HuH-7 (cell line): ENCODE measurements around the gene BBOX1.
"Not testable (repeated sequence)": the region's sequence is repeated elsewhere in the genome, so short reads cannot be mapped to it uniquely, and the experiment has no call there.

Experiments
- DNase-seq: peaks from one replicate; pipeline ENCODE4 v3.0.0; 2011; ENCODE audit warnings: low spot score

The BBOX1 gene

DNA sequence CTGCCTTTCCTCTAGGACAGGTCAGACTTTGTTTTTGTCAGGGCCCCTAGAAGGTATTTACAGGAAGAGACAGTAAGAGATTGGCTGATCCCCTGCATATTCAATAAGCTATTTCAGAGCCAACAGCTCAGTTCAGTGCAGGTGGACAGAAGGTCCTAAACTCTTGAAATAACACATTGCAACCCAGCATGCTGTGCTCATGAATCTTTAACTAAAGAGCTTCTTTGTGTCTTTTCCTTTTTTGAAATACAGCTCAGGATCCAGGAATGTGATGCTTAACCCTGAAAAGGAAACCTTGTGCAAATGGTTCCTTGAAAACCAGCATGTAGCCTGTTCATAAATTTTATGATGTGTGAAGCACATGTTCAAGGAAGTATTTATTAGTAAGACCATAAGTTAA lies 43.9 kb downstream of the BBOX1 start:
- DNase-seq: no peak

DNA sequence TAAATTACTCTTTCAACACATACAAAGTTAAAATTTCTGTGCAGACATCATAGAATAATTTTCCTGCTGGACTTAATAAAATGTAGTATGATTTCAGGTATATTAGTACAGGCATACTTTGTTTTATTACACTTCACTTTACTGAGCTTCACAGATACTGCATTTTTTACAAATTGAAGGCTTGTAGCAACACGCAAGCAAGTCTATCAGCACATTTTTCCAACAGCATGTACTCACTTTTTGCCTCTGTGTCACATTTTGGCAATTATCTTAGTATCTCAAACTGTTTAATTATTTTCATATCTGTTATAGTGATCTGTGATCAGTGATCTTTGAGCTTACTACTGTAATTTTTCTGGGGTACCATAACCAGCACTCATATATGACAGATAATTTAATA lies 44.5 kb downstream of the BBOX1 start:
- DNase-seq: no peak

DNA sequence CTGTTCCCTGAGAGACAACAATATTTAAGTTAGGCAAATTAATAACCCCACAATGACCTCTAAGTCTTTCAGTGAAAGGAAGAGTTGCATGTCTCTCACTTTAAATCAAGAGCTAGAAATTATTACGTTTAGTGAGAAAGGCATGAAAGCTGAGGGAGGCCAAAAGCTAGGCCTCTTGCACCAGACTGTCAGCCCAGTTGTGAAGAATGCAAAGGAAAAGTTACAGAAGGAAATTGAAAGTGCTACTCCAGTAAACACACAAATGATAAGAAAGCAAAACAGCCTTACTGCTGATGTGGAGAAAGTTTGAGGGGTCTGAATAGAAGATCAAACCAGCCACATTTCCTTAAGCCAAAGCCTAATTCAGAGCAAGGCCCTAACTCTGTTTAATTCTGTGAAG lies 45.0 kb downstream of the BBOX1 start:
- DNase-seq: no peak

DNA sequence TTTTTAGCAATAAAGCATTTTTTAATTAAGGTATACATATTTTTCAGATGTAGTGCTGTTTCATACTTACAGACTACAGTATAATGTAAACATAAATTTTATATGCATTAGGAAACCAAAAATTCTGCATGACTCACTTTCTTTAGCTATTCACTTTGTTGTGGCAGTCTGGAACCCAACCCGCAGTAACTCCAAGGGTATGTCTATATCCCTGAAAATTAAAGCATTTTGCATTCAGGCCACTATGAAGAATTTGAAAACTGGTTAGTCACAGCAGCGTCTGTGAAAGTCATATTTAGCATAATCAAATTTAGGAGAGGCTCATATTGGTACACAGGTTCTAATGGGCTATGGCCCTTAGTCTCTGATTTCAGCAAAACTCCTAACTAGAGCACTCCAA lies 46.8 kb downstream of the BBOX1 start:
- no peak for DNase-seq

DNA sequence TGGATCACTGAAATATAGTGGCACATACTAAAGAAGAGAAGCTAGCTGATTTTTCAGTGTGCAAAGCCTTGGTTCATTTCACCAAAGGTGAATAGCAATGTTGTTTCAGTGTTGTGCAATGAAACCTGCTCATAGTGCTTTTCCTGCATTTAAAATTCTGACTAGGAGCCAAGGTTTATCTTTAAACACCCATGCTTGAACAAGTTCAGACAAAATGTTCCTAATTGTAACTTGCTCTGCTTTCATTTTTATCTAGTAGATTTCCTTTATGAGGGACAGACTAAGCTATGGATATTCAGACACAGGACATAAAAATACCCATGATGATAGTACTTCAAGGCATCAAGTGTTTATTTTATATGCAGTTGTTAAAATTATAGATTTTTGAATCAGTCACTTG lies 47.7 kb downstream of the BBOX1 start:
- no peak for DNase-seq

DNA sequence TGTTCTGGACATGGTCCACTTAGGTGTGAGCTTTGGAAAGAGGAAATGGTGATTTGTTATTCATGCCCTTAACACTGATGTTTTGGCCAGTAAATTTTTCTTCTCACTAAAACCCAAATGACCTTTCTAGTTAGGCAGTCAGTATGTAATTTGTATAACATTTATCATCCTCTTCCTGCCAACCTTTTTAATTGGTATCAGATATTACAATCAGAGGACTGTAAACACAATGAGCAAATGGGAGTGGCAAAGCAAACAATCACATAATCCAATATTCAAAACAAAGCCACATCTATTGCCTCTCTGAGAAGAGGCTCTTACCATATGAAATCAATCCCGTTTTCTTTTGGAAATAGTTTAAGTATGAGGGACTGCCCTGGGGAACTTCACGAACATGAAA lies 49.1 kb downstream of the BBOX1 start:
- no peak for DNase-seq

DNA sequence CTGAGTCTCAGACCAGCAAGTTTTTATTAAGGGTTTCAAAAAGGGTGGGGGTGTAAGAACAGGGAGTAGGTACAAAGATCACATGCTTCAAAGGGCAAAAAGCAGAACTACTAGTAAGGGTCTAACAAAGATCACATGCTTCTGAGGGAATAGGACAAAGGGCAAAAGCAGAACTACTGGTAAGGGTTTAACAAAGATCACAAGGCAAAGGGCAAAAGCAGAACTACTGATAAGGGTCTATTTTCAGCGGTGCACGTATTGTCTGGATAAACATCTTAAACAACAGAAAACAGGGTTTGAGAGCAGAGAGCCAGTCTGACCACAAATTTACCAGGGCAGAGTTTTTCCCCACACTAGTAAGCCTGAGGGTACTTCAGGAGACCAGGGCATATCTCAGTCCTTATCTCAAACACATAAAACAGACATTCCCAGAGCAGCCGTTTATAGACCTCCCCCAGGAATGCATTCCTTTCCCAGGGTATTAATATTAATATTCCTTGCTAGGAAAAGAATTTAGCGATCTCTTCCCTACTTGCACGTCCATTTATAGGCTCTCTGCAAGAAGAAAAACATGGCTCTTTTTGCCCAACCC lies 49.8 kb downstream of the BBOX1 start:
- not testable (repeated sequence) for DNase-seq

DNA sequence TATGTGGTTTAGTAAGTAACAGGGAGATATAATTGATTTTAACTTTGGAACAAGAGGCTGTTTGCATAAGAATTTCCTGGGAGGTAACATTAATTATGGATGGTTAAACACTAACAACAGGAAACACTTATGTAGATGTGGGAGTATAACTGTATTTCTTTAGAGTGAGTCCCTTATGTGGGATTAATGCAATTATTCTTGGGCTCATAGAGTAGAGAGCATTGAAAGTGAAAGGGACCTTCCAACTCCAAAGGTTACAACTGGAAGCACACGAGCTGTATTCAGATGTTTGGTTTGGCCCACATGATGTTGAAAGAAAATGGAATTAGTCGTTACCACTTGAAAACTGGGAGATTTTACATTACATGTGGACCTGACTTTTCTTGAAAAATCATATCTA lies 53.5 kb downstream of the BBOX1 start:
- DNase-seq: no peak

DNA sequence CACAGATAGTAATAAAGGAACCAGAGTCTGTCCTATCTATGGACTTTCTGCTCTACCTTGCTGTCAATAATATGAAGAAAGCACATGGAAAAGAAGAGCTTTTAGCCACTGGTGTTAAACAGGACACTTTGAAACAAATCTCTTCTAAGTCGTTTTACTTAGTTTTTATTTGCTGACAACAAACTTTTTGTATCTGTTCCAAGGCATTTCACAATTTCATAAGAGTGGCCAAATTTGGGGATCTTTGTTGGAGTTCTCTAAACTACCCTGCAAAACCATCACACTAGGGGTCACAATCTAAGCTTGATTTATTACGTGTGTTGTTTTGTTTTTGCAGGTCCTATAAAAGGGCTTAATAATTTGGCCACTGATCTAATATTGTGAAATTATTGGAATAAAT lies 54.4 kb downstream of the BBOX1 start:
- DNase-seq: no peak

DNA sequence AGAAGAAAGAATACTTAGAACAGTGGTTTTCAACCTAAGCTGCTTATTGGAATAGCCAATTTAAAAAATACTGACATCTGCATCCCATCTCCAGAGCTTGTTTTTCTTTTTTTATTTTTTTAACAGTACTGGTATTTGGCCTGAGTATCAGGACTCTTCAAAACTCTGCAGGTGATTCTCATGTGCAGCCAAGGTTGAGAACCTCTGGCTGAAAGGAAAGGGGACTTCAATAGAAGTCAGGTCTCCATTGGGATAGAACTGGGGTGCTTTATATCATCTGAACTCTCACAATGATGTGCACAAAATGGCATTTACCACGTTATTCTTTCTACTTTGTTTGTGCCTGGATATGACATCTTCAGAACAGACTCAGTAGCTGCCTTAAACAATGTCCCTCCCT lies 55.3 kb downstream of the BBOX1 start:
- DNase-seq: no peak

DNA sequence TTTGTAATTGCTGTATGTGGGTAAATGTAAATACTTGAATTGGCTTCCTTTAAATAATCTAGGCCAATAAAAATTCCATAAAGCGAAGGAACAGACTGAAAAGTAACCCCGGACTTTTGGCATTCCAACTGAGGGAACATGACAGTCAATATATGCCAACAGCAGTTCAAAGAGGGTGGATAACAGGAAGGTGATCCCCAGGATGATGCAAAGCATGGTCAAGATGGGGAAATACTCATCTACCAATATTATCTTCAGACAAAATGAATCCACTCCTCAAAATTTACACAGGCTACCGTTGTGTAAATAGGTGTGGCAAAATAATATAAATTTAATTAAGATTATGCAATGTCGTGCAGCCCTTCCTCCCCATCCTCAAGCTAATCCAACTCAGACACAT lies 56.9 kb downstream of the BBOX1 start:
- DNase-seq: no peak

DNA sequence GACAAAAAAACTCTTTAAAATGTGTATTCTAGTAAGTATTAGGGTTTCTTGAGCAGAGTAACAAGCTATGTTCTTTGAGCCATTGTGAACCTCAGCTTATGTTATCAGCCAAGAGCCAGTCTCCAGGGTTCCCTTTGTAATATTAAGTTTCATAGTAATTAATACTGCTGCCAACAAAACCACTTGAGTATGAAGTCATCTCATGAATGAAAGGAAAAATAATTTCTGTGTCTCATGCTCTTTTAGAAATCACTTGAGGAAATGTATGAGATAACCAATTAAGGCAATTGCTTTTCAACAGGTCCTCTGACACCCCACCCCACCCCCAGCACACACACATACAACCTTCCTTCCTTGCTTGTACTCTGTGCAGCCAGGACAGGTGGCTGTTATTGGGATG lies 59.9 kb downstream of the BBOX1 start:
- DNase-seq: no peak

DNA sequence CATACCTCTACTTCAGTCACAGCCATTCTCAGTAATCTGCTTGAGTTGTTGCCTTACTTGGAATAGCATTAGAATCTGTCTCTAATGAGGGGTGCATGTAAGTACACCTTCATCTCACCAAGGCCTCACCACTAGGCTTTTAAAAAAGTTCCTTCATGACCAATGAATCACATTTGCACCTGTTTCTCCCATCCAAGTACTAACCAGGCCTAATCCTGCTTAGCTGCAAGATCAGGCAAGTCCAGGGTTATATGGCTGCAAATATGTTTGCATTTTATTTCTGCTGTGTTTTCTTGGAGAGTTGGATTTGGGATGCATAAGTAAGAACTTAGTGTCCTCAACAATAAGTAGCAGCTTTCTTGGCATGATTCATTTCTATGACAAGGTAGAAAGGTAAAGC lies 66.9 kb downstream of the BBOX1 start:
- no peak for DNase-seq

DNA sequence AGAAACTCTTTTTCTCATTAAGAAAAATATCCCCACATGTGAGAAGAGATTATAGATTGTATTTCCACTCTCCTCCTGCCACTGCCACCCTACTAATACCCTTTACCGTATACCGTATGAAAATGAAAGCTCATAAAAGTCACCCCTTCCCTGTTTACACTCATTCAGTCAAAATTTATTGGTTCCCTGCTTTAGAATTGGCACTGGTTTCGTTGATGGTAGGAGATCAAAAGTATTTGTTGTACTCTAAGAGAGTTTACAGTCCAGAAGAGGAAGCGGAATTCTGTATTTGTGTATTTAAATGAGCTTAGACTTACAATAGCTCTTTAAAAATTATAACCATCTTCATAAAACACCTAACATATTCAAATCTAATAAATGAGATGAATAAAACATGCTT lies 68.2 kb downstream of the BBOX1 start:
- DNase-seq: no peak

DNA sequence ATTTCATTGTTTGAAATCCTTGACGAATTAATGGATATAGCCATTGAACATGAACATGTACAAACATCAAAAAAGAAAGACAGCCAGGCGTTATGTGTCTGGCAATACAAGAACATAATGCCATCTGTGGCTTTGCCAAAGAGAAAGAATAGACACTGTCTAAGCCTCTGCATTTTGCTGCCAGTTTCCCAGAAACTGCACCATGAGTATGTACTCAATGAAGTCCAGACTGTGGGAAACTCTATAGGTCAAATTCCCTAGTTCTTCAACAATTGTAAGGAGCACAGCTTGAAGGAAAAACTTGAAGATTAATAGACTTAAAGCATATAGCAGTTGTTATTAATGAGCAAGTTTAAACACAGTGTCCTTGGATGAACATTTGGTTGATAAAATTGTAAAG lies 71.3 kb downstream of the BBOX1 start:
- no peak for DNase-seq

DNA sequence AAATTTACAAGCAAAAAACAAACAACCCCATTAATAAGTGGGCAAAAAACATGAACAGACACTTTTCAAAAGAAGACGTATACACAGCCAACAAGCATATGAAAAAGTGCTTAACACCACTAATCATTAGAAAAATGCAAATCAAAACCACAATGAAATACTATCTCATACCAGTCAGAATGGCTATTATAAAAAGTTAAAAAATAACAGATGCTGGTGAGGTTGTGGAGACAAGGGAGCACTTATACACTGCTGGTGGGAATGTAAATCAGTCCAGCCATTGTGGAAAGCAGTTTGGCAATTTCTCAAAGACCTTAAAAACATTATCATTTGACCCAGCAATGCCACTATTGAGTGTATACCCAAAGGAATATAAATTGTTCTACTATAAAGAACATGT lies 72.3 kb downstream of the BBOX1 start:
- DNase-seq: no peak

DNA sequence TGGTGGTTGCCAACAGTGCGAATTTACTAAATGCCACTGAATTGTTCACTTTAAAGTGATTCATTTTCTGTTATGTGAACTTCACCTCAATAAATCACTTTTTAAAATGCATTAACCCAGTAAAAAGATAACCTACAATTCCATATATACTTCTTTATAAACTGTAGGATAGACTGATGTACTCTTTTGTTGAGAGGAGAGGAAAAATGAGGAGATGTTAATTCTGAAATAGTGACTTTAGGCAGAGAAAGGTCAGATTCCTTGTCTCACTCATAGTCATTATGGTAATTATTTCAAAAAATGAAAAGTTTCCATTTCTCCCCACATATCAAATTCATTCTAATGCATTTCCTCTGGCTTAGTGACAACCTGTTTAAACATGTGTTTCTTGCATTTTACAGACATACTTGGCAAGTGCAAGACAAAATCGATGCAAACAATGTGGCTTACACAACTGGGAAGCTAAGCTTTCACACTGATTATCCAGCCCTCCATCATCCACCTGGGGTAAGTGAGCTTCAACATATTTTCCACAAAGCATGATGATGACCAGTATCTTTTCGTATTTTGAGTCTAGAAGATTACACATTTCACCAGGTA lies 74.5 kb downstream of the BBOX1 start:
- DNase-seq: no peak

DNA sequence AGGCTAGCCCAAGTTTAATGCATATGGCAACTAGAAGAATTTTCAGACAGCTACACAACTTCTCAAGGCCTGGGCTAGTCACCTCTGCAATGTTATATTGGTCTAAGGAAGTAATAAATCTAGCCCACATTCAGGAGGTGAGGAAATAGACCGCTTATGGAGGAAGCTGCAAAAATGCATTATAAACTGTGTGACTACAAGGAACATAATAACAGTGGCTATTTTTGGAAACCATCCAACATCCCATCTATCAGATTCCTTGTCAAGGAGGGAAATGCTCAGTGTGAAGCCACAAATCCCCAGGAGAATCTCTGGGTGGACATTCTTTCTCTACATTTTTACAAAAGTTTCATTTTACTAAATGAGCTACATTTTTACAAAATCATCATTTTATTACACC lies 76.1 kb downstream of the BBOX1 start:
- no peak for DNase-seq

DNA sequence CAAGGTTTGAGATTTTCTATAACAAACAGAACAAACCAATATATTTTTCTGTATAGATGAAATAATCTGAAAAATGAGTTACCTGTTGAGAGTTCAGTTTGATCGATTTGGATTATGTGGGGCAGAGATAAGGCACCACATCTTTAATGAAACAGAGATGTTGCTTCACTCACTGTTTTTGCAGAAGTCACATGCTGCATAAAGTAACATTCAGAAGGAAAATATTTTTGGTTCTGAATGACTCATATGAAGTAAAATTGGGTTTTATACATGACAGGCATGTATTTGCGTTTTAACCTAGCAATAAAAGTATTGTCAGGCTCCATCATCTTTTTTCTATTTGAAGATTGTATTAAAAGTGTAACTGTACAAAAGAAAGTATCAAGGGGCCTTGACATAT lies 77.8 kb downstream of the BBOX1 start:
- DNase-seq: no peak

DNA sequence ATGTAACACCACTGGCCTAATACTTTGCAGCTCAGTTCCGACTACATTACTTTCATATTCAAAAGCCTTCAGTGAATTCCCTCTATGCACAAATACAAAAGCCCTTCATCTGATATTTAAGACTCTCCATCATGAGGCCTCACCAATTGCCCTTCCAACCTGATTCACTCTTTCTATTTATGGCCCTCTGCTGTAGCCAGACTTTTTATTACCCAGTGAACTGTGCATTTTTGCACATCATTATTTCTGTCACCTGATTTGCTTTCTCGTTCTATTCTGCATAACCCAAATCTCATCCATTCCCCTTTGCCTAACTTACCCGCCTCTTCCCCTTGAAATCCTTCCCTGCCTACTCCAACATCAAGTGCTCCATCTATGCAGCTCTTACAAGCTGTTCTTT lies 78.3 kb downstream of the BBOX1 start:
- DNase-seq: no peak

DNA sequence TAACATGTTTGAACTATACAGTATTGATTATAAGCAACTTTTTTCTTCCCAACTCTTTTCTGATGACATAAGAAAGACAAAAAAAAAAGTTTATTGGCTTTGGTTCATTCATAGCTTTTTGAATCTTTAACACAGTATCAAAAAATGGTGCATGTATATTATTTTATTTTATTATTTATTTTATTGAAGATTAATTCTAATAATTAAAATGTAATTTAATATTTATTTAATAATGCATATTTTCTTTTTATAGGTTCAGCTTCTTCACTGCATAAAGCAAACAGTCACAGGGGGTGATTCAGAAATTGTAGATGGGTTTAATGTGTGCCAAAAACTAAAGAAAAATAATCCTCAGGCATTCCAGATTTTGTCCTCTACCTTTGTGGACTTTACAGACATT lies 78.8 kb downstream of the BBOX1 start:
- DNase-seq: no peak

DNA sequence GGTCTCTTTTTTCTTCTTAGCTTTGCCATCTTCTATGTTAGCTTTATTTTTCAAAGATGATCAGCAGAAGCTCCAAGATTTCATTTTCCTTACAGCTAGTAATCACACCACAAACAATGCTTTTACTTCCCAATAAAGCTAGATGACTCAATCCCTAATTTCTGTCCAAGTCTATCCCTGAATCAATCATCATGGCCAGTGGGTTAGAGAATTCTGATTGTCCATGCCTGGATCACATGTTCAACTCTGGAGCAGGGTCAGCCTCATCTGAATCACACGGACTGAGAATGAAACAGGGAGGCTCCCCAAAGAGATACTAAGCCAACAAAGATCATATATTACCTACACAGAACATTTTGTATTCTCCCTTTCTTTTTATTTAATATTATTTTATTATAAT lies 79.6 kb downstream of the BBOX1 start:
- DNase-seq: no peak

DNA sequence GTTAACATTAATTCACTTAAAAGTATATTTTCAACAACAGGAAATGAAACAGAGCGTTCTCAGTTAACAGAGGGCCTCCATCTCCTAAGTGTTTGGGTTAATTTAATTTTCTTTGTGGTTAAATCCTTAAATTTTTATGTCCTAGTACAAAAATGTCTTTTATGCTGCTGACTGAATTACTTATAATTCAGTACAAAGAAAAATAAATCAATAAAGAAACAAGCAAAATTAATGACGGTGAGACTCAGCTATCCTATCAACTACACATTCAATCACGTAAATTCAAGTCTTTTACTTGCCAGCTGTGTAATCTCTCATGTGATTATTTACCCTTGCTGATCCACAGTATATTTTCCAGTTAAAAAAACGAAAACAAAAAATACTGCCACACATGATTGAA lies 81.4 kb downstream of the BBOX1 start:
- DNase-seq: no peak

DNA sequence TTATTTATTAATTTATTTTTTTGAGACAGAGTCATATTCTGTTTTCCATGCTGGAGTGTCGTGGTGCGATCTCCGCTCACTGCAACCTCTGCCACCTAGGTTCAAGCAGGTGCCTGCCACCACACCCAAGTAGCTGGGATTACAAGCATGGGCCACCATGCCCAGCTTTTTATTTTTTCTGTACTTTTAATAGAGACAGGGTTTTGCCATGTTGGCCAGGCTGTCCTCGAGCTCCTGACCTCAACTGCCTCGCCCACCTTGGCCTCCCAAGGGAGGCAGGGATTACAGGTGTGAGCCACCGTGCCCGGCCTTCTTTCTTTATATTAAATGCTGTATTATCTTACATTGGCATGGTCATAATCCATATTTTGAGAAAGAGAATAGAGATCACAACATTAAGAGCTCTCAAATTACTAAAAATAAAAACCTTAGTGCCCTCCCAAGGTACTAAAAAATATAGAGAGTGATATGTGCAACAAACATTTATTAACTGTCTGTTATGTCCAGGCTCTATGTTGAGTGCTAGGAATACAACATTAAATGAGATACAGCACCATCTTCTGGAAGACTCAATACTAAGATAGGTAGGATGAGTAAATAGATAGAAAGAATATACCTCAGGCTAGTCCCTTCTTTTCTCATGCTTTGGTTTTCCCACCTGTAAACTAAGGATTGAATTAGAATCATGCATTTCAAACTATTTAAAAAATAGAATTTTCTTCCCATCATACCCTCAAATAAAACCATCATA lies 84.1 kb downstream of the BBOX1 start:
- DNase-seq: no peak
